K562 (cell line): ENCODE results near the gene NUDT9. TPM values are rescaled to one million over a fixed set of nuclear protein-coding genes. Genes with fewer than 3 reads are reported as not detected.
A peak's percentile ranks its signal among the peaks of the same experiment; 100 is the strongest.

ENCODE experiments used
- ATAC-seq: fragments of 200-7000 bp; cut with Tn5 transposase; 3 replicates; pipeline ENCODE4 v1.9.1; 2020; ENCODE audit warnings: moderate library complexity
- BruUV-seq: library from RNA; stranded (reverse); fragments of 400-500 nt; replicated peaks from 2 replicates; lab custom pipeline; 2021; lab: Mats Ljungman, UMichigan
- CTCF ChIA-PET: fragments of 300-600 bp; formaldehyde crosslinking; extraction: SDS; loops from one replicate; lab custom pipeline; 2021; ENCODE audit warnings: low intra/inter-chr PET ratio; lab: Yijun Ruan, JAX
- POLR2A ChIA-PET: fragments of 300-600, 350-650 bp; sonication (Branson Sonifier 250); formaldehyde crosslinking; extraction: SDS; loops from one replicate; lab custom pipeline; 2021; ENCODE audit warnings: antibody characterized with exemption, inconsistent platforms; lab: Yijun Ruan, JAX
- DNase-seq, 4 experiments: peaks; one replicate each; pipeline versions ENCODE4 v3.0.0 to v3.0.0-alpha.2; 2011 to 2018; ENCODE audit warnings: low spot score in 3 of 4, mixed read lengths in 3 of 4; ENCODE audit errors: extremely low read depth in 1 of 4
- FAIRE-seq: peaks from 2 replicates; lab custom pipeline; 2011; peaks lifted over from hg19 to GRCh38; lab: Jason Lieb, UNC
- H2AFZ ChIP-seq: 2 replicates; pipeline ENCODE4 v1.6.0; 2011; ENCODE audit warnings: low read depth, low read length, control low read depth, inconsistent platforms
- H3K27ac ChIP-seq: fragments of 200-600 bp; 3 replicates; pipeline ENCODE4 v1.8.0; 2011; ENCODE audit warnings: low read depth, mild to moderate bottlenecking, control low read depth, inconsistent platforms, low read length, moderate library complexity, mixed read lengths; ENCODE audit errors: extremely low read depth
- H3K27me3 ChIP-seq, 2 experiments: fragments of 300-600 bp in 1 of 2; 2 replicates in 1 of 2; 3 replicates in 1 of 2; pipeline versions ENCODE4 v1.6.0 to v1.8.0; 2011; ENCODE audit warnings: inconsistent platforms in 2 of 2, low read length in 2 of 2, mild to moderate bottlenecking in 1 of 2, mixed read lengths in 1 of 2, moderate library complexity in 1 of 2; ENCODE audit not compliant: control insufficient read depth in 2 of 2, insufficient read depth in 2 of 2
- H3K36me3 ChIP-seq: fragments of 300-600 bp; 3 replicates; pipeline ENCODE4 v1.8.0; 2011; ENCODE audit warnings: mild to moderate bottlenecking, low read length, inconsistent platforms; ENCODE audit not compliant: control insufficient read depth, insufficient read depth
- H3K4me1 ChIP-seq, 2 experiments: fragments of 200-600 bp in 1 of 2; replicated peaks in 1 of 2; 2 replicates in 1 of 2; 3 replicates in 1 of 2; pipeline versions ENCODE4 v1.5.1 to v1.8.0; 2011; ENCODE audit warnings: inconsistent platforms in 2 of 2, low read length in 2 of 2, mild to moderate bottlenecking in 1 of 2, mixed read lengths in 1 of 2, moderate library complexity in 1 of 2; ENCODE audit not compliant: control insufficient read depth in 2 of 2, insufficient read depth in 2 of 2
- H3K4me2 ChIP-seq: 2 replicates; pipeline ENCODE4 v1.6.1; 2011; ENCODE audit warnings: low read length, control low read depth, inconsistent platforms, mixed read lengths; ENCODE audit not compliant: insufficient read depth
- H3K4me3 ChIP-seq: fragments of 200-600 bp; sonication (generic), shearing (Covaris generic); 2 replicates; pipeline ENCODE4 v1.5.1; 2016; ENCODE audit warnings: control low read depth, inconsistent platforms
- H3K79me2 ChIP-seq: fragments of 200-600 bp; 3 replicates; pipeline ENCODE4 v1.8.0; 2011; ENCODE audit warnings: low read length, inconsistent platforms; ENCODE audit not compliant: control insufficient read depth, insufficient read depth
- H3K9ac ChIP-seq, 2 experiments: 2 replicates each; pipeline versions ENCODE4 v1.6.0 to v1.6.1; 2011; ENCODE audit warnings: low read depth in 2 of 2, low read length in 2 of 2, control low read depth in 1 of 2, inconsistent platforms in 1 of 2, mild to moderate bottlenecking in 1 of 2, mixed read lengths in 1 of 2; ENCODE audit not compliant: insufficient read depth in 1 of 2
- H3K9me1 ChIP-seq: one replicate; pipeline ENCODE4 v1.6.0; 2011; ENCODE audit warnings: inconsistent platforms, mild to moderate bottlenecking, low read length, moderate library complexity; ENCODE audit not compliant: control insufficient read depth, insufficient read depth
- H3K9me3 ChIP-seq: replicated peaks from 2 replicates; pipeline ENCODE4 v1.5.1; 2011; ENCODE audit warnings: low read depth, low read length, inconsistent platforms; ENCODE audit not compliant: control insufficient read depth, insufficient read depth
- H4K20me1 ChIP-seq: replicated peaks from 2 replicates; pipeline ENCODE4 v1.6.1; 2011; ENCODE audit warnings: low read length, inconsistent platforms, mixed read lengths; ENCODE audit not compliant: control insufficient read depth, insufficient read depth
- C11orf30 ChIP-seq: fragments of 450-650 bp; IDR thresholded peaks from 2 replicates; pipeline ENCODE4 v1.6.1; 2016; ENCODE audit warnings: low read depth, mild to moderate bottlenecking
- HIVEP1 ChIP-seq: fragments of 250-450 bp; sonication (Bioruptor Pico); IDR thresholded peaks from 2 replicates; pipeline ENCODE4 v1.4.0; 2020; ENCODE audit warnings: mild to moderate bottlenecking
- JUND ChIP-seq, 2 experiments: IDR thresholded peaks; 2 replicates in 1 of 2; 3 replicates in 1 of 2; pipeline ENCODE4 v1.6.1; 2011; ENCODE audit warnings: borderline replicate concordance in 2 of 2, low read depth in 2 of 2, low read length in 2 of 2, improper control_type of control experiment in 1 of 2, missing biosample characterization in 1 of 2, missing genetic modification characterization in 1 of 2, missing genetic modification reagents in 1 of 2
- KDM1A ChIP-seq, 2 experiments: fragments of 450-650 bp; IDR thresholded peaks; 2 replicates each; pipeline ENCODE4 v1.6.1; 2016; ENCODE audit warnings: mild to moderate bottlenecking in 2 of 2
- NFE2 ChIP-seq: IDR thresholded peaks from 2 replicates; pipeline ENCODE4 v1.6.1; 2014; ENCODE audit warnings: antibody characterized with exemption, low read depth
- SMARCA4 ChIP-seq: fragments of 450-650 bp; IDR thresholded peaks from 2 replicates; pipeline ENCODE4 v1.6.1; 2016
- ZBTB1 ChIP-seq: sonication (generic); formaldehyde crosslinking; IDR thresholded peaks from 2 replicates; pipeline ENCODE4 v1.8.1; 2023; ENCODE audit warnings: missing genetic modification reagents, low read depth, mild to moderate bottlenecking, borderline replicate concordance
- WGBS: fragments of 100-300 bp; shearing (Covaris generic); methylation state at CpG from one replicate; pipeline ENCODE4 v1.1.6; 2016; ENCODE audit warnings: low coverage, mixed read lengths; ENCODE audit not compliant: insufficient coverage; ENCODE audit errors: missing lambda C conversion rate; 5-methylcytosine and 5-hydroxymethylcytosine counted together
- in situ Hi-C: fragments of 300-500 bp; cut with MboI; formaldehyde crosslinking; loops from 4 replicates; pipeline ENCODE4 v1.15.0; 2018; ENCODE audit warnings: inconsistent platforms, mixed read lengths
- intact Hi-C: fragments of 100-400 bp; cut with micrococcal nuclease; formaldehyde crosslinking; loops from 2 replicates; pipeline ENCODE4 v1.14.2; 2022
- polyA plus RNA-seq, 8 experiments: library from polyadenylated mRNA; depleted of rRNA in 4 of 8; stranded (reverse) in 5 of 8; unstranded in 3 of 8; fragments of >200 nt; fragmentation: Nextera tagmentation in 2 of 8; fragmentation: Illumina TruSeq in 1 of 8; extraction: Ambion mirVana in 2 of 8; extraction: Trizol in 1 of 8; gene quantifications; 2 replicates each; pipeline versions ENCODE4 v1.2.1 to v1.2.3, GENCODE V29; 2011 to 2014; ENCODE audit warnings: inconsistent platforms in 1 of 8, missing spikeins in 1 of 8
- total RNA-seq, 7 experiments: library from RNA; depleted of rRNA in 6 of 7; stranded (reverse); fragments of >200 nt in 6 of 7; fragmentation: Illumina TruSeq in 2 of 7; extraction: Trizol in 2 of 7; gene quantifications; 2 replicates each; pipeline versions ENCODE4 v1.2.1 to v1.2.3, GENCODE V29; 2011 to 2021; ENCODE audit warnings: low replicate concordance in 1 of 7
- TF ChIP-seq, protein P1 (sequence below), 2 experiments: fragments of 450-650 bp in 1 of 2; sonication (generic) in 1 of 2; formaldehyde crosslinking in 1 of 2; IDR thresholded peaks in 1 of 2; conservative IDR thresholded peaks in 1 of 2; 2 replicates each; pipeline versions ENCODE4 v1.6.1 to v1.8.1; 2016 to 2023; ENCODE audit warnings: mild to moderate bottlenecking in 2 of 2, moderate library complexity in 2 of 2, inconsistent platforms in 1 of 2, missing genetic modification reagents in 1 of 2

NUDT9 gene
- total and polyA plus RNA-seq, 9 of the 15 experiments (the other 6 are each of a cell fraction or from before 2014, with no cell fraction given): 8.5 to 20.8 (median 18.0) TPM

DNA sequence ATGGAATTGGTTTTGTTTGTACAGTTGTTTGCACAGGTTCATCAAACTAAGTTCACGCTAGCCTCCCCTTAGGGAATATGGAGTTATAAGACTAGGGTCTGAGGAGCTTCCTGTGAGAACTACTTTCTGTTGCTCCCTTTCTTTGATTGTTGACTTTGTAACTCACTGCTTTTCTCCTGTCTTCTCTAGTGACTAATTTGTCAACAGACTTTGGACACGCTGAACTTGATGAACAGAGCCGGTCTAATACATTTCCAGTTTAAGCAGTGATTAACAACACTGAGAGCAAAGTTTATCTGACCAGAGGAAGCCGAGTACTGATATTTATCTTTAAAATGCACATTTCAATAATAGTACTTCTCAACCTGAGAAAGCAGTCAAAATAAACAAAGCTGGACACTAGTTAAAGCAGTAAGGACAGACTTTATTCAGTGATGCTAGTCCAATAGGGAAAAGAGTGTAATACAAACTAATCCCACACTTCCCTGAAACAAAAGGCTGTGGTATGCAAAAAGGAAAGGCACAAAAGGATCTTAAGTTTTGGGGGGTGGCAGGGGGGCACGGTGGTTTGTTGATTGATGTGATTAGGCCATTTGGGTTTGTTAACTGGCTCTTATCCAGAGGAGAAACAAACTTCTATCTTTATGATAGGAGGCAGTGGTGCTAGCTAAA, 2.7 kb upstream of the NUDT9 start:
- H2AFZ ChIP-seq: 0 out of 2 replicates have a peak overlapping the region, but pooled peaks have one; percentile 23
- H3K9ac ChIP-seq: no peak overlapping the region
- no peak overlapping the region for H3K27ac ChIP-seq
- no peak overlapping the region for H3K4me2 ChIP-seq
- in situ Hi-C loops: no loop called here
- DNase-seq (no peak), ATAC-seq (no peak), FAIRE-seq (no peak)
- no peaks in the 10 kb centered on the region for H3K36me3 ChIP-seq
- CTCF ChIA-PET: no interaction called here
- POLR2A ChIA-PET: interaction anchor here (3.9 kb wide), 1 partner anchor 29 kb away, joined by 33 read pairs; the partner anchor contains the start of gene HSD17B11
- peaks cover 31% of the 10 kb centered on the region for H3K79me2 ChIP-seq
- intact Hi-C loops: no loop called here
- H3K4me3 ChIP-seq: no peak overlapping the region
- TF ChIP-seq HIVEP1 (CRISPR knock-in tag) (no peak), KDM1A (IDR thresholded peaks at IDR 0.05) (0 out of 4 replicates have a peak, but pooled peaks of 1 of the 2 experiments have one; percentile 28)
- no peaks in the 10 kb centered on the region for H3K9me3 ChIP-seq
- no peaks in the 10 kb centered on the region for H4K20me1 ChIP-seq
- H3K27me3 ChIP-seq: no peaks in the 10 kb centered on the region
- 20% methylated on average over 5 of the region's 5 CpGs for WGBS
- no TSS peak for BruUV-seq
- peaks cover 4 to 13% of the 10 kb centered on the region in 2 experiments; a peak in 3 of 5 replicates for H3K4me1 ChIP-seq
- no peaks in the 10 kb centered on the region for H3K9me1 ChIP-seq

DNA sequence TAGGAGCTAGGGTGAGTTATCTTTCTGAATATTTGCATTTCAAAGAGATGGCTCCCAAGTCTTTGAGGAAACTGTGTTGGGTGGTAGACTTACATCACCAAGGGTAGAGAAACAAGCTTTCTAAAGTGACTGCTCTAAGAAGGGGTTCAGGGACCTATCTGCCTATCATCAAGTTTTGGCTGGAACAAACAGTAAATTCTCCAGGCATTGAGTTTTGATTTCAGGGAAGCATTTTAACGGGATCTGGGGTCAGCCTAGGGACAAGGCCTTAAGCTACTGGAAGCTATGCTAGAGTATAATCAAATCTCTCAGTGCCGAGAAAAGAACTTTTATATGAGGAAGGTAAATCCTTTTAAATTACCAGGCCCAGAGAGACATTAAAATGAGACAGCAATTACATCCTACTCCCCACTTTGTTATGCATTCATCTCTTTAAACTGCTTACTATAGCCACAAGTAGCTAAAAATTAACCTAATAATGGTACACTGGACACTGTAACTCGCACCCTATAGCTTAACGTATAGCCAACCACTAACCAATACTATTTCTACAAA, 2.0 kb upstream of the NUDT9 start:
- no peak for FAIRE-seq
- peaks cover 4 to 13% of the 10 kb centered on the region in 2 experiments; a peak in 3 of 5 replicates for H3K4me1 ChIP-seq
- DNase-seq: no peak
- H3K4me2 ChIP-seq: no peak overlapping the region
- no peak overlapping the region for H2AFZ ChIP-seq
- no peak overlapping the region for H3K4me3 ChIP-seq
- no peaks in the 10 kb centered on the region for H4K20me1 ChIP-seq
- H3K9ac ChIP-seq: no peak overlapping the region
- ChIA-PET POLR2A (interaction anchor here (0.7 to 3.9 kb wide), 3 partner anchors 24 to 1862 kb away, joined by 3 to 33 read pairs (median 3); partner anchors contain the start of gene HSD17B11), CTCF (no interaction called here)
- peaks cover 37% of the 10 kb centered on the region for H3K79me2 ChIP-seq
- H3K27ac ChIP-seq: no peak overlapping the region
- WGBS: 66% methylated on average over 4 of the region's 4 CpGs
- no peak for TF ChIP-seq C11orf30
- TF ChIP-seq, protein P1, sequence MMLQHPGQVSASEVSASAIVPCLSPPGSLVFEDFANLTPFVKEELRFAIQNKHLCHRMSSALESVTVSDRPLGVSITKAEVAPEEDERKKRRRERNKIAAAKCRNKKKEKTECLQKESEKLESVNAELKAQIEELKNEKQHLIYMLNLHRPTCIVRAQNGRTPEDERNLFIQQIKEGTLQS (IDR thresholded peaks at IDR 0.05): no peak
- TF ChIP-seq, protein P1 (CRISPR knock-in tag; conservative IDR thresholded peaks at IDR 0.05): no peak
- TF ChIP-seq JUND (IDR thresholded peaks at IDR 0.05; ENCODE audit: borderline replicate concordance, low read depth, low read length): no peak
- TF ChIP-seq JUND (tag; IDR thresholded peaks at IDR 0.05; ENCODE audit: borderline replicate concordance, low read depth, low read length): no peak
- no peak for TF ChIP-seq NFE2
- TF ChIP-seq SMARCA4: no peak
- TF ChIP-seq ZBTB1 (CRISPR knock-in tag): no peak
- no peaks in the 10 kb centered on the region for H3K36me3 ChIP-seq
- in situ Hi-C loops: no loop called here
- H3K27me3 ChIP-seq: no peaks in the 10 kb centered on the region
- intact Hi-C loops: no loop called here
- no peak for ATAC-seq
- H3K9me3 ChIP-seq: no peaks in the 10 kb centered on the region
- no TSS peak for BruUV-seq
- no peaks in the 10 kb centered on the region for H3K9me1 ChIP-seq
